CD4-positive, alpha-beta T cell (primary cell): Measurements from ENCODE around the gene PATJ. TPM values are rescaled to one million over a fixed set of nuclear protein-coding genes. Genes with fewer than 3 reads are reported as not detected.

Experiments used
- ATAC-seq: fragments of 200-7000 bp; cut with Tn5 transposase; one replicate; pipeline ENCODE4 v1.10.0; 2022; ENCODE audit warnings: mild to moderate bottlenecking; ENCODE audit not compliant: poor library complexity
- CTCF ChIA-PET: fragments of 350-600 bp; sonication (Branson Sonifier 250); formaldehyde crosslinking; loops from one replicate; lab custom pipeline; 2021; ENCODE audit warnings: antibody characterized with exemption, inconsistent platforms; lab: Charles Lee
- POLR2A ChIA-PET: fragments of 350-600 bp; sonication (Branson Sonifier 250); formaldehyde crosslinking; loops from one replicate; lab custom pipeline; 2021; ENCODE audit warnings: antibody characterized with exemption, inconsistent platforms; lab: Charles Lee
- DNase-seq, 14 experiments: peaks; one replicate each; pipeline ENCODE4 v3.0.0-alpha.2; 2013 to 2020; ENCODE audit warnings: mixed read lengths in 2 of 14
- H3K27ac ChIP-seq, 2 donors: one replicate each; pipeline versions ENCODE4 v1.5.1 to v1.7.0; 2013; ENCODE audit warnings: low read length in 2 of 2, low read depth in 1 of 2, mild to moderate bottlenecking in 1 of 2
- H3K27me3 ChIP-seq, 2 experiments: 1 replicate in 1 of 2; 2 replicates in 1 of 2; pipeline versions ENCODE4 v1.6.1 to v1.7.0; 2013; ENCODE audit warnings: low read length in 2 of 2, control low read depth in 1 of 2, mild to moderate bottlenecking in 1 of 2, moderate library complexity in 1 of 2; ENCODE audit not compliant: insufficient read depth in 2 of 2, control insufficient read depth in 1 of 2
- H3K36me3 ChIP-seq: one replicate; pipeline ENCODE4 v1.6.1; 2013; ENCODE audit warnings: low read length, control low read depth; ENCODE audit not compliant: insufficient read depth
- H3K4me1 ChIP-seq: one replicate; pipeline ENCODE4 v1.6.1; 2013; ENCODE audit warnings: low read length, control low read depth; ENCODE audit not compliant: insufficient read depth
- H3K4me3 ChIP-seq: one replicate; pipeline ENCODE4 v1.5.1; 2013; ENCODE audit warnings: mild to moderate bottlenecking, low read length, moderate library complexity
- H3K9me3 ChIP-seq, 2 experiments: 1 replicate in 1 of 2; 2 replicates in 1 of 2; pipeline versions ENCODE4 v1.6.1 to v1.7.0; 2013; ENCODE audit warnings: low read length in 2 of 2, mild to moderate bottlenecking in 2 of 2, control low read depth in 1 of 2, moderate library complexity in 1 of 2; ENCODE audit not compliant: control insufficient read depth in 1 of 2, insufficient read depth in 1 of 2
- H3K27ac Mint-ChIP-seq: one replicate; pipeline ENCODE4 v1.8.0; 2020; ENCODE audit warnings: mixed read lengths
- H3K27me3 Mint-ChIP-seq: one replicate; pipeline ENCODE4 v1.8.0; 2021; ENCODE audit warnings: mixed read lengths
- H3K36me3 Mint-ChIP-seq: one replicate; pipeline ENCODE4 v1.8.0; 2021; ENCODE audit warnings: low read depth, mixed read lengths
- H3K4me1 Mint-ChIP-seq: one replicate; pipeline ENCODE4 v1.8.0; 2021; ENCODE audit warnings: low read depth, mixed read lengths
- H3K4me3 Mint-ChIP-seq: one replicate; pipeline ENCODE4 v1.8.0; 2020; ENCODE audit warnings: mild to moderate bottlenecking, mixed read lengths
- H3K9me3 Mint-ChIP-seq: one replicate; pipeline ENCODE4 v1.8.0; 2020; ENCODE audit warnings: mixed read lengths
- CTCF ChIP-seq: fragments of 200-600 bp; IDR thresholded peaks from one replicate; pipeline ENCODE4 v1.8.0; 2022; ENCODE audit warnings: antibody characterized with exemption, mild to moderate bottlenecking
- intact Hi-C, 2 experiments: fragments of 100-400 bp; cut with DNase I in 1 of 2; cut with micrococcal nuclease in 1 of 2; formaldehyde crosslinking; loops; one replicate each; pipeline versions ENCODE4 v1.15.1 to v1.9.0; 2023 to 2025; cut with DNase I, micrococcal nuclease
- total RNA-seq, 174 experiments: library from RNA in 2 of 174; stranded (reverse) in 2 of 174; gene quantifications; one replicate each; pipeline ENCODE4 v1.2.3 and lab custom pipeline; 2021 to 2026

Gene PATJ
- total RNA-seq, 2 experiments from 2014 or later = 50.4 to 54.1 TPM

- ChIA-PET CTCF (no interaction called here), POLR2A (no interaction called here)
- Histone ChIP-seq H3K27me3 (no peaks in the 10 kb centered on the region), H3K36me3 (no peaks in the 10 kb centered on the region), H3K4me3 (no peak overlapping the region), H3K4me1 (no peaks in the 10 kb centered on the region), H3K27ac (no peak overlapping the region), H3K9me3 (no peaks in the 10 kb centered on the region)
- H3K36me3 Mint-ChIP-seq = peaks cover 12% of the 10 kb centered on the region
- no peak for ATAC-seq
- DNase-seq = no peak
- H3K27ac Mint-ChIP-seq = no peak overlapping the region
- H3K27me3 Mint-ChIP-seq = no peaks in the 10 kb centered on the region
- TF ChIP-seq CTCF = no peak
- peaks cover 6% of the 10 kb centered on the region for H3K4me1 Mint-ChIP-seq
- intact Hi-C loops = no loop called here
- no peaks in the 10 kb centered on the region for H3K9me3 Mint-ChIP-seq
- H3K4me3 Mint-ChIP-seq = no peak overlapping the region
Measured at GRCh38 chr1:61979729-61980128, 237.4 kb downstream of the PATJ start.

- CTCF ChIA-PET = no interaction called here
- peaks cover 6% of the 10 kb centered on the region for H3K4me1 Mint-ChIP-seq
Measured at GRCh38 chr1:61980561-61980960, 238.3 kb downstream of the PATJ start.

GRCh38 chr1:61981870-61982660 is 239.8 kb downstream of the PATJ start:
- no peaks in the 10 kb centered on the region for H3K9me3 ChIP-seq
- CTCF ChIA-PET = no interaction called here

More at GRCh38 chr1:61980561-61980960, 238.3 kb downstream of the PATJ start:
- H3K27me3 Mint-ChIP-seq = no peaks in the 10 kb centered on the region
- ATAC-seq = no peak
- no peaks in the 10 kb centered on the region for H3K9me3 ChIP-seq
- no peak overlapping the region for H3K27ac ChIP-seq
- no peaks in the 10 kb centered on the region for H3K36me3 ChIP-seq
- POLR2A ChIA-PET = no interaction called here
- H3K4me3 ChIP-seq = no peak overlapping the region
- DNase-seq = no peak
- H3K27ac Mint-ChIP-seq = no peak overlapping the region
- TF ChIP-seq CTCF = no peak
- no peaks in the 10 kb centered on the region for H3K4me1 ChIP-seq
- H3K9me3 Mint-ChIP-seq = no peaks in the 10 kb centered on the region
- no peaks in the 10 kb centered on the region for H3K27me3 ChIP-seq
- H3K36me3 Mint-ChIP-seq = peaks cover 7% of the 10 kb centered on the region
- H3K4me3 Mint-ChIP-seq = no peak overlapping the region
- intact Hi-C loops = no loop called here

More at GRCh38 chr1:61981870-61982660, 239.8 kb downstream of the PATJ start:
- Mint-ChIP-seq H3K27ac (no peak overlapping the region), H3K4me1 (peaks cover 6% of the 10 kb centered on the region), H3K9me3 (no peaks in the 10 kb centered on the region), H3K4me3 (no peak overlapping the region), H3K36me3 (peaks cover 7% of the 10 kb centered on the region), H3K27me3 (no peaks in the 10 kb centered on the region)
- Histone ChIP-seq H3K4me3 (no peak overlapping the region), H3K36me3 (no peaks in the 10 kb centered on the region), H3K27ac (no peak overlapping the region), H3K27me3 (no peaks in the 10 kb centered on the region), H3K4me1 (no peaks in the 10 kb centered on the region)
- ATAC-seq (no peak), DNase-seq (no peak)
- intact Hi-C loops = no loop called here
- POLR2A ChIA-PET = no interaction called here
- no peak for TF ChIP-seq CTCF
